GM21723 (cell line): Measurements from ENCODE around the gene PRR15L.
A peak's percentile ranks its signal among the peaks of the same experiment; 100 is the strongest.

Experiments used
- ATAC-seq: cut with Tn5 transposase; IDR thresholded peaks from one replicate; pipeline ENCODE4 v1.9.1; 2021; ENCODE audit warnings: mild to moderate bottlenecking, moderate library complexity; ENCODE audit not compliant: unreplicated experiment

PRR15L gene

DNA sequence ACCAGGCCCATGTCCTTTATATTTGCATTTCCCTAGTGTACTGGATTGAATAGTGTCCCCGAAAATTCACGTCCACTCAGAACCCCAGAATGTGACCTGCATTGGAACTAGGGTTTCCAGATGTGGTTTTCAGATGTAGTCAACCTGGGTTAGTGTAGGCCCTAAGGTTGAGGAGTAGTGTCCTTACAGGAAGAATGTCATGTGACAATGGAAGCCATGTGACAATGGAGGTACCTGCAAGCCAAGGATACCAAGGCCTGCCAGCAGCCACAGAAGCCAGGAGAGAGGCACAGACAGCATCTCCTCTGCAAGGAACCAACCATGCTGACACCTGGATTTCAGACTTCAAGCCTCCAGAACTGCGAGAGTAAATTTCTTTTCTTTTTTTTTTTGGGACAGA is 5.2 kb upstream of the PRR15L start:
- ATAC-seq = no peak

DNA sequence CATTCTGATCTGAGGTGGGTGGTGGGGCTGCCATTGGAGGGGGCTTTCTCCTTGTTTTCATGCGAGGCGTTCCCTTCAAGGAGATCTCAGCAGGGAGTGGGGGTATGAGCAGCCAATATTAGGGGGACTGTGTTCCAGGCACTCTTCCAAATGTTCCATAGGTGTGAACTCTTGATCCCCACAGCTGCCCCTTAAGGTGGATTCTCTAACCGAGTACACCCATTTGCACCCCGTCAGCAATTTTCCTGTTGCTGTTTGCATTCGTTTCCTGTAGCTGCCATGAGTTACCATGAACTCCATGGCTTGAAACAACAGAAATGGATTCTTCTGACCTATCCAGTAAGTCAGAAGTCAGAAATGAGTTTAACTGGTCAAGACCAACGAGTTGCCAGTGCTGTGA is 3.7 kb upstream of the PRR15L start:
- ATAC-seq = no peak

DNA sequence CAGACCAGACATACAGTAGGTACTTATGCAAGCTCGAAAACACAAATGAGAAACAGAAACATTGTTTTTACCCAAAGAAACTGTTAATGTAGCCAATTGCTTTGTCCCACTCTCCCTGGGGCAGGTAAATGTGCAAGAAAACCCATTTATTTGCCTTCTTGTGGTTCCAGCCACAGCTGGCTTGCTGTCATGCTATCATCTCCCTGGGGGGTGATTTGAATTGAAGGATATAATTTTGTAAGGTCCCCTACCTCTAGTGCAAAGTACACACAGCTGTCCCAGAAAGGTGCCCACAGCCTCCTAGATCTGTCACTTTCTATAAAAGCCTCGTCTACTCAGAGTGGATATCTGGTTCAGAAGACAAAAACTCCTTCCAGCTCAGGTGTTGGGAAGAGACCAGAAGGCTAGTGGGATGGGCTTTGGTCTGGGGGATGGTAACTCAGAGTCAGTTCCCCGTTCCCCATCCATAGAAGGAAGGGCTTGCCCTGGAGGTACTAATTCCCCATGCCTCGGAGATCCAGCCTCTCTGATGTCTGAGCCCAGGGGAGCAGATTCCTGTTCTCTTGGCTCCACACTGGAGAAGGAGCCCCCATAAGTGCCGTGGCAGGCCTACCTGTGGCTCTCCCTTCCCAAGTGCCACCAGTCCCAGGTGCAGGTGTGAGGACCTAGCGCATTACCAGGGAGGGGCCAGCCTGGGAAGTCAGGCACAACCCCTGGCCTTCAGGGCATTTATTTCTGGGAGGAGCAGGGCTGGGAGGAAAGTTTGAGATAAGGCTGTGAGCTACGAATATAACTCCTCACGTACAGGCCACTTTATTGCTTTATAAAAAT is 2.4 kb upstream of the PRR15L start:
- no peak for ATAC-seq

DNA sequence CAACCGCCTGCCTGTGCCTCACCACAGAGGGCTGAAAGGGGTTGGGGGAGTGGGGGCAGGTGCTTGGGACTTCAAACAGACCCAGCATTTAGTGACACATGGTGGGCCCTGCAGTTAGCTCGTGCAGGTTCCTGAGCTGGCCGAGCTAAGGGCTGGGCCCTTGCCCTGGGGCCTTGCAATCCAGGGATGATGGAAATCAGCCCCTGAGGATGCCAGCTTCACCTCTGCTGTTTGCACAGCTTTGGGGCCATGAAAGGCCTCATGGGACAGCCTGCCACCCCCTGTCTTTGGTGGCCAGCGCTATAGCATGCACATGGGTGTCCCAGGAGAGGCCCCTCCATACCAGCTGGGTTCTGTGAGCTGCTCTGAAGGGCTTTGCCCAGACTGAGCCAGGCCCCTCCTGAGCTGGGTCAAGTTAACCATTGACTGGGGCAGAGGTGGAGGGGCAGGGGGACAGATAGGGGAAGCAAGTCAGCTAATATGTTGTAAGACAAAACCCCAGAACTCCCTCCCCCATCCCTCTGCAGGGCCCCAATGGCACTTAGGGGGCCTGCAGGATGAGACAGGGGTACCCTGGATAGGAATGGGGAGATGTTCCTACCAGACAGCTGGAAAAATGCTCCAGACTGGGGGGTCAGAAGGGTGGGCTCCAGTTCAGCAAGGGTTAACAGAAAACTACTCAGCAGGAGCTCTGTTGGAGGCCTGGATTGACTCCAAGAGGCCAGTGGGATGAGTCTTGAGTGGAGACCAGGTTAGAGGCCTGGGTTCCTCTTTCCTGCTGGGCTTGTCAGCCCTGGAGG is 692 bp downstream of the PRR15L start:
- ATAC-seq = no peak

DNA sequence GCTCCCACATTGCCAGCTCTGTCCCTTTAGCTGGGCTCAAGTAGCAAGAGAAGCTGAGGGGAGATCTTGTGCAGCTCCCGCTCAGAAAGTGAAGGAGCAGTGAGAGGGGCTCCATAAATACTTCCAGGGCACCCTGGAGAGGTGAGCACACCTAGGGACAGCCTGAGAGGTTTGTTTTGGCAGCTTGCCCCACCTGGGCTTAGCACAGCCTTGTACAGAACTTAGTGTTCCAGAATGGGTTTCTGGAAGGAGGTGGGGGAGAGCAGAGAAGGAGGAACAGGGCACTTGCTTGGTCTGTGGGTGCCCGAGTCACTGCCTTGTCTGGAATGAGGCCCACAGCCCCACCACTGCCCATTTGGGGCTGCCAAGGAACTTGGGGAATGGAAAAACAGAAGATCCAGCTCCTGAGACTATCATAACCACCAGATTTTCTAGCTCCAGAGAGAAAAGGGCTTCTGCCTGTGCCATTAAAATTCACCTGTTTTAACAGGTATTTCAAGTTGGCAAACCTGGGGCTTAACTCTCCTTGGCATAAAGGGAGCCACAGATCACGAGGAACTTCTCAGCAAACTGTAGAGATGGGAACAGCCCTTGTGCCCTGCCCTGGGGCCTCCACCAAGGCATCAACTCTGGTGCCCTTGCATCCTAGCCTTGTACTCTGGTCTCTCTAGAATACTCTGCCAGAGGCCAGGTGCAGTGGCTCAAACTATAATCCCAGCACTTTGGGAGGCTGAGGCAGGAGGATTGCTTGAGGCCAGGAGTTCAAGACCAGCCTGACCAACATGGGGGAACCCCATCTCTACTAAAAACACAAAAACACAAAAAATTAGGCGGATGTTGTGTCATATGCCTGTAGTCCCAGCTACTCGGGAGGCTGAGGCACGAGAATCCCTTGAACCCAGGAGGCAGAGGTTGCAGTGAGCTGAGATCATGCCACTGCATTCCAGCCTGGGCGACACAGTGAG is 1.9 kb downstream of the PRR15L start:
- no peak for ATAC-seq

DNA sequence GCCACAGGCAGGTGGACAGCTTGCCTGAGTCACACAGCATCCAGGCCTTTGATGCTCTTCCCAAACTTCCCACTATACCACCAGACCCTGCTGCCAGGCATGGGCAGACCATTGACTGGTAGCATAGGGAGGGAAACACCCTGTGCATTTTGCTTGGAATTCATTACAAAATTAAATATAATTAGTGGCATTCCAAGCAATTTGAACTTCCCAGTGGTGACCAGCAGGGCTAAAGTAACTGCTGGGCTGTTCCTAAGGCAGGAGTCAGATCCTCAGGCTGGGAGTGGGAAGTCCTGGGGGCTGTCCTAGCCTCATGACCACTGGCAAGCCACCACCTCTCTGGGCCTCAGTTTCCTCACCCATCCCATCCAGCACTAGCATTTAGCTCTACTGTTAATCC is 3.8 kb downstream of the PRR15L start:
- no peak for ATAC-seq

DNA sequence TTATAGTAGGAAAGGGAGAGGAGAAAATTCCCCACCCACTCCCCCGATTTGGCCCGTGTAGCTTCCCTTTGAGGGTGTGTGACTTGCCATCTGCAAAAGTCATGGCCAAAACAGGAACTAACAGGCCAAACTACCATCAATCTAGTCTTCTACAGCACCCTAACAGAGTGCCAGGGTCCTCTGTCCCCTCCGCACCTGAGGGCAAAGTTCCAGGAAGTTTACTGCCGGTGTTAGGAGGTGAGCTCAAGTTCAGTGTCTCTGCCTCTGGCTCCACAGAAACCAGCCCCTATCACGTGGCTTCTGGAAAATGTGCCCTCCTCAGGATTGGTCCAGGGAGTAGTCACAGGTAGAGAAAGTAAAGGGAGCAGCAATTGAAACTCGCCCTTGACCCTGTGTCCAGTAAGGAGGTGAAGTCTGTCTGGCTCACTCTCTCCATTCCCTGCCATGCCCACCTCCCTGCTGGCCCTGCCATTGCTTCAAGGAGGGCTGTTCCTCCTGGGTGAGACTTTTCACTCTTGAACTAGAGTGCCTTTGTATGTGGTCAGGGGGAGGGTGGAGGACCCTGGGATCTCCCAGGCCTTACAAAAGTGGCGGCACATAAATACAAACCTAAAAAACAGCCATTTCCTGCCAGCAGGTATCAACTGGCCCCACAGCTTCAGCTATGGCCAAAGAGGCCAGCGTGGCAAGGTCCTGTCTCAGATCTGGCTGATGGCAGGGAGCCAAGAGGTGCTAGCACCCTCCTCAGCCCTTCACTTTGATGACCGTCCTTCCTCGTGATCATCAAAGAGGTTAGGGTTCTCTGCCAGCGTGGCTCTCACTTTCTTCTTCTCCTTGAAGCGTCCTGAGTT is 5.3 kb downstream of the PRR15L start:
- ATAC-seq = no peak

DNA sequence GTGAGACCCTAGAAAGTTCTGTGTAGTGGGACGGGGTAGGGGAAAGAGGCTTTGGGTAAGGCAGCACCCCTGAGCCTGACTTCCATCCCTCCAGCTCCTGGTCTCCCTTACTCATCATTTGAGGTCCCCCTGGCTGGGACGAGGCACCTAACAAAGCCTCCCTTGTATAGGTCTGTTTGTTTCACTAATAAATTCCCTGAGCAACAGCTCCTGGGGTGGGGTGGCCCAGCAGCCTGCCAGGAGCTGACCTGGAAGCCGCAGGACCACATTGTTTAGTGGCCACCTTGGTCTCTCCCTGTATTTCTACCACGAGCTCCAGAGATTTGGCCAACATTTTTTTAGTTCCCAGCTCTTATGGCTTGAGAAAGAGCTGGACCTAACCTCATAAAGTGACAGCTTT is 7.2 kb downstream of the PRR15L start:
- ATAC-seq = no peak

DNA sequence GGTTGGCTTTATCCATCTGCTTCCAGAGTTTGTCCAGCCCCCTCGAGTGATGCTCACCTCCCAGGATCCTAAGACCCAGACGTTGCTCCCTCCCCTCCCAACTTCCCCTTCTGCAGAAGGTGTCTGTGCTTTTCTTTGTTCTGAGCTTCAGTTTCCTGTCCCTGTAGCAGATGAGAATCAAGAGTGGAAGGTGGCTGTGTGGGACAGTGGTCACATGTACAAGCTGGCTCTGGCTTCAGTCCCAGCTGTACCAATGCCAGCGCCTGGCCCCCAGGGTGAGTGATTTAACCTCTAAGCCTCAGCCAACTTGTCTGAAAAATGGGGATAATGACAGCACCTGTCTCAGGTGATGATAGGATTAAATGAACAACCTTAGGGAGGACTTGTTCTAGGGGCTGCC is 7.7 kb downstream of the PRR15L start:
- peak; percentile 21 for ATAC-seq

DNA sequence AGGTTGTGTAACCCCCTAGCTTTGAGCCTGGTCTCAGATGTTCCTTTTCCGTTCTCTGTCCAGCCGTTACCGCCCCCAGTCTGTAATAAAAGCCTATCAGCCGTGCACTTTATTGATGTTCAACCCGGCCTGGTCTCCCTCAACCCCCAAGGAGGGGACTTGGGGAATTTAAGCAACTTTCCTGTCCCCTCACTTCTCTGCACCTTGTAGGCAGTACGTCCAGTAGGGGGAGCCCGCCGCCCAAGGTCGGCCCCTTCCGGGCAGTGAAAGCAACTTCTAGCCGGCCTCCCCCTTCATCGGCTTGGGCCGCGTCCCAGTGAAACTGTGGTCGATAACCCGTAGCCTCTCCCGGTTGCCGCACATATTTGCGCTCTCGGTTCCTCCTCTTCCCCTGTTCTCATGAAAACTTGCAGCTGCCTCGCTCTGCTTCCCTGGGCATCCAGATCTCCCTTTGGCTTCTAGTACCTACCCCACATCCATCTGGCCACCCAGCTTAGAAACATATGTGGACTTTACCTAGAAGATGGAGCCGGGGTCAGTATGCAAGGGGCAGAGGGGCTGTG is 8.4 kb downstream of the PRR15L start:
- peak; percentile 59 for ATAC-seq

DNA sequence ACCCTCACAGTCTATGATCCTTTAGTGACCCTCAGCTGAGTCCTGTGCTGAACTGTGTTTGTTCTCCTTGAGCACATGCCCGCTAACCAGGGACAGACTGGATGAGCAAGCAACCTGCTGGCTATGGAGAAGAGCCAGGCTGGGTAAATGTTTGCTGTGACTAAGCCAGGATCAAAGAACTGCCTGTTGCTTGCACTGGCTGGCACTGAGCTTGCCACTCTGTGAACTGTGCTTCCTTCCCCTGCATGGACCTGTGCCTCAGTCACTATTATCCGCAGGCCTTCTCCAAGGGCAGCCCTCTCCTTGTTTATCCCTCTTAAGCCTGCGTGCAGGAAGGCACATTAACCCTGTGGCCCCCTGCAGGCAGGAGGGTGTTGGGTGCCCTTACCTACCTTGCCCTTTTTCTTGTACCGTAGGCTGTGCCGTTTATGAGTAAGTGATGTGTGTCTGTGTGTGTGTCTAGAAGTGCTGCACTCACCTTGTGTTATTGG is 8.9 kb downstream of the PRR15L start:
- no peak for ATAC-seq

DNA sequence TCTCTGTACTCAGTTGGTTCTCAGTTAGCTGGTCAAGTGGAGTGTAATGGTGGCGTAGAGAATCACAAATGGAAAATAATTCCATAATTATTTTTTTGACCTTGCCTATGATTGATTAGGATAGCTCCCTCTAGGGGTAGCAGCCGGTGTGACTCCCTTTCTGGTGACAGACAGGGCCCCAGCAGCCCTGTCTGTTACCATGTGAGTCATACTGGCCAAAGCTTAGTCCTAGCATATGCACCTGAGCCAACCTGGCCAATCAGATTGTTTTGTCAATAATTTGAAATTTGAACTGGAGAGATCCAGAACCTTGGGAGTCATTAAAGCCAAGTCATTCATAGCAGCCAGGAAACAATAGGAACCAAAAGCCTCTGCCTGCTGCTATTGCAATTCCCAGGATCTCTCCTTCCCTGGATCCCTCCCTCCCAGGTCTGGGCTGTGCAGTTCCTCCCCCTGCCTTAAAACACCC is 10.7 kb downstream of the PRR15L start:
- ATAC-seq = peak; percentile 52

DNA sequence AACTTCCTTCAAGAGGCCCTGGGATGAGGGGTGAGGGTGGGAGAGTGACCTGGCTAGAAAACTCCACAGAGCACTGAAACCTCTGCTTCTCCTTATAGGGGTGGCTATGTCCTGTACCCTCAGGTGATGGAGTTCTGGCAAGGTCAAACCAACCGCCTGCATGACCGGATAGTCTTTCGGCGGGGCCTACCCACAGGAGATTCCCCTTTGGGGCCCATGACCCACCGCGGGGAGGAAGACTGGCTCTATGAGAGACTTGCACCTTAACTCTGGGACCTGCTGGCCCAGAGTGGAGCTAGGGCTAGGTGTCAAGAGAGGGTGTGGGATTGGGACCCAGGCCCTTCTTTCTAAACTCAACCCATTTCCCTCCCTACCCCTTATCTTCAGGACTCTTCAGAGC is 11.2 kb downstream of the PRR15L start:
- ATAC-seq = no peak

DNA sequence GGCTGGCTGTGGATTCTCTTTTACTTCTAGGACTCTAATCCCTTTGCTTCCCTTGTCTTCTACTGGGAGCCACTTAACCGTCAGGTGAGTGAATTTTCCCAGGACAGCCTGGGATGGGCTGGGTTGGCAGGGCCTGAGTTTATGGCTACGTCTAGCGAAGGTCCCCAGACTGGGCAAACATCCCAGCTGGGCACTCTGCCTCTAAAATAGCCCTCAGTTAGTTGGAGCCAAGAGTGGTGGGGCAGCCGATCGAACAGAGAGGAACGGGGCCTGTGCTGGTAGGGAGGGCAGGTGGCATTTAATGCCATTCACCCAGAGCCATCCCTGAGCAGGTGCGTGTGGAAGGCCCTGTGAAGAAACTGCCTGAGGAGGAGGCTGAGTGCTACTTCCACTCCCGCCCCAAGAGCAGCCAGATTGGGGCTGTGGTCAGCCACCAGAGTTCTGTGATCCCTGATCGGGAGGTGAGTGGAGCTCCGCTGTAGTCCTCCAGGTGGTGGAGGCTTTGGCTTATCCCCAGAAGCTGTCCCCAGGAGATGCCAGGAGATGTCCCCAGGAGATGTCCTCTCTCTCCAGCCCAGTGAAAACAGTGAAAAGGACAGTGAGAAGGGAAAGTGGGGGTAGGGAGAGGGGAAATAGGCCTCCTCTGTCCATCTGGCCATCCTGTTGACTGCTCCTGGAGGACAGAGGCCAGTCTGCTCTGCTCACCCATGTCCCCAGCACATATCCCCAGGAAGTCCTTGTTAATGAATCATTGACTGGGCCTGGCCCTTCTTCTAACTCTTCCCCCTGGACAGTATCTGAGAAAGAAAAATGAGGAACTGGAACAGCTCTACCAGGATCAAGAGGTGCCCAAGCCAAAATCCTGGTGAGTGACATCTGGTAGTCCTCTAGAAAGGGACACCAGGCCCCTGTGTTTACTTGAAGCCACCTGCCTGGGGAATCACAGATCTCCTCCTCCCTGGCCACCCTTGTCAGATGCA is 11.9 kb downstream of the PRR15L start:
- ATAC-seq = no peak

DNA sequence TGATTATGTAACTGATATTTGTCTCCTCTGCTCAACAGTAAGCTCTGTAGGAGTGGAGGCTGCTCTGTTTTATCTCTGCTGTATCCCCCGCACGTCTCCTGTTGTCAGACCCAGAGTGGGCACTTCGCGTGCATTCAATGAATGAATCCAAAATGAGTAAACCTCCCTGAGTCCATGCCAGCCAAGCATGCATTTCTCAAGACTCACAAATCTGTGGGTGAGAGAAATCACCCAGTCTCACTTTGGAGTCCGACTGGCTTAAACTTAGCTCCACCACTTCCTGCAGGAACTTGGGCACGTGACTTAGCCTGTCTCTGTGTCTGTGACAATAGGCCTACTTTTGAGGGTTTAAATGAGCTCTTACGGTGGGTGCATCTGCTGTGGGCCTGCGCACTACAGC is 12.6 kb downstream of the PRR15L start:
- no peak for ATAC-seq

DNA sequence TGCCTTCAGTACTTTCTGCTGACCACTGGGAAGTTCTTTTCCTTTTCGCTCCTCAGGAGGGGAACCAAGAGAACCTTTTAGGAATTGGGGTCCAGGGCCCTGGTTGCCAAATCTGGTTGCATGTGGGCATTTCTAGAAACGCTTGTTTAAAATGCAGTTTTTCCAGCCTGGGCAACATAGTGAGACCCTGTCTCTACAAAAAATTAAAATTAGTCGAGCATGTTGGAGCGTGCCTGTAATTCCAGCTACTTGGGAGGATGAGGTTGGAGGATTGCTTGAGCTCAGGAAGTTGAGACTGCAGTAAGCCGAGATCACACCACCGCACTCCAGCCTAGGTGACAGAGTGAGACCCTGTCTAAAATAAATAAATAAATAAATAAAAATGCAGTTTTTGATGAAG is 15.1 kb downstream of the PRR15L start:
- ATAC-seq = no peak

DNA sequence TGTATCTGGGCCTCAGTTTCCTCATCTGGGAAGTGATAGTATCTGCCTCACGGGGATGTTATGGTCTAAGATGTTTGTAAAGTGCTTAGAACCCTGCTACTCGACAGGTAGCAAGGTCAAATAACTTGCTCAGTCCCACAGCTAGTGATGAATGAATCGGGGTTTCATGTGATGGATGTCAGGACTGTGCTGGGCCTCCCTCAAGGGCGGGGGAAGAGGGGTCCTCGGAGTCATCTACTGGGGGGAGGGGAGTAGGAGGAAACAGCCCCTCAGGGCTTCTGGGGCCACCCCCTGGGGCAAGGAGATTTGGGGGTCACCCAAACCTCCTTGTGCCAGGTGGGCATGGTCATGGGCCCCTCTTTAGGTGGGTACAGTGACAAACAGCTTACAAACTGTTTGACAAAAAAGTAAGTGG is 15.6 kb downstream of the PRR15L start:
- ATAC-seq = no peak
